Measurements from ENCODE around the gene KLHL41. TPM values are rescaled to one million over a fixed set of nuclear protein-coding genes. Genes with fewer than 3 reads are reported as not detected.
"Not testable (repeated sequence)": the region's sequence is repeated elsewhere in the genome, so short reads cannot be mapped to it uniquely, and the experiment has no call there.

The KLHL41 gene
- total RNA-seq, 1 experiment from 2014 or later = 91.1 TPM

DNA sequence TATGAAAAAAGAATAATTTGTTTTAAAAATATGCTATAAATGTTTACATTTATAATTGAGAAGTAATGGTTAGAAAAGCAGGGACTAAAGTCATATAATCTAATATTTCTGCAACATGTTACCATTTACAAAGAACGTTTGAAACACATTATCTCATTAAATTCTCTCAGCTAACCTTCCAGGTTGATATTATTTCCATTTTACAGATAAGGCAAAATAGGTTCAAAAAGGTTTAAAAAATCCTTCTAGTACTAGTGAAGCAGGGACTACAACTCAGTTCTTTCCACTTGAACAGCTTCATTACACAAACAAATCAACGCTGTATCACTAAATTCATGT lies 63.3 kb downstream of the KLHL41 start:
- DNase-seq (ENCODE audit: low read depth) = no peak

DNA sequence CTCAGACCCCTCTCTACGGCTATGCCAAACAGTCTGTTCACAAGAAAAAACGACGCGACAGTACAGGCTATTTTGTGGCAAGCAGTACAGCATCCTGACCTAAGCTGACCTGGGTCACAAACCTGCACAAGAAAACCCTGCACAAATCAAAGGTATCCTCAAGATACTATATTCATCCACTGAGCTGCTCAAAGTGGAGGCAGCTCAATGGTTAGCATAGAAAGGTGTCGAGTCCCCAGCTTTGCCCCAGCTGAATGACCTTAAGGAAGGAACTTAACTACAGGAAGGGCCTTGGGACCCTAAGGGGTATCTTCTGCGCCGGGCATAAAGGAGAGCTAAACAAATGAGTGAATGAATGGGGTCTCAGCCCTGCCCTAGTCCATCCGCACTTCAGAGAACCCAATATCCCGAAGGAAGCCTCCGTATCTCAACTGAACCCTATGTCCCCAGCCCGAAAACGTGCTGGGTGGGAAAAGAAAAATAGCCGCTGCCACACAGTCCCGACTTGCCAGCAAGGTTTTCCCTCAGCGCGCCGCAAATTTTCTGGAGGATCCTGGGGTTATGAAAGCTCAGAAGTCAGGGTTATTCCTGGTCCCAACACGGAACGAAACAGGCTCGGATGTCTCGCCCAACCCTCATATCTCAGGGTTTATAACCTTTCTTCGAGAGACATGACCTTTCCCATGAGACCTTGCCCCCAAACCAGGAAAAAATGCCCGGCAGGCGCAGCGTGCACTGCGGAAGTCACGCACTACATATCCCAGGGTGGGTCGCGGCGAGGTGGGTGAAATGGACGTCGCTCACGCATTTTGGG lies 63.9 kb downstream of the KLHL41 start, which contains the start of gene FASTKD1:
Gene FASTKD1 (minus strand): TSS at position 706 of the 814 bp plus-strand sequence. CDS start 1,836 bp downstream, outside the sequence.
- peak; percentile 91 for DNase-seq (ENCODE audit: low read depth)

GRCh38 chr2:169573974-169574299 lies 64.4 kb downstream of the KLHL41 start:
- DNase-seq (ENCODE audit: low read depth) = no peak

DNA sequence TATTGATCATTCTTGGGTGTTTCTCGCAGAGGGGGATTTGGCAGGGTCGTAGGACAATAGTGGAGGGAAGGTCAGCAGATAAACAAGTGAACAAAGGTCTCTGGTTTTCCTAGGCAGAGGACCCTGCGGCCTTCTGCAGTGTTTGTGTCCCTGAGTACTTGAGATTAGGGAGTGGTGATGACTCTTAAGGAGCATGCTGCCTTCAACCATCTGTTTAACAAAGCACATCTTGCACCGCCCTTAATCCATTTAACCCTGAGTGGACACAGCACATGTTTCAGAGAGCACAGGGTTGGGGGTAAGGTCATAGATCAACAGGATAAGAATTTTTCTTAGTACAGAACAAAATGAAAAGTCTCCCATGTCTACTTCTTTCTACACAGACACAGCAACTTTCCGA lies 65.0 kb downstream of the KLHL41 start:
- DNase-seq (ENCODE audit: low read depth) = not testable (repeated sequence)

DNA sequence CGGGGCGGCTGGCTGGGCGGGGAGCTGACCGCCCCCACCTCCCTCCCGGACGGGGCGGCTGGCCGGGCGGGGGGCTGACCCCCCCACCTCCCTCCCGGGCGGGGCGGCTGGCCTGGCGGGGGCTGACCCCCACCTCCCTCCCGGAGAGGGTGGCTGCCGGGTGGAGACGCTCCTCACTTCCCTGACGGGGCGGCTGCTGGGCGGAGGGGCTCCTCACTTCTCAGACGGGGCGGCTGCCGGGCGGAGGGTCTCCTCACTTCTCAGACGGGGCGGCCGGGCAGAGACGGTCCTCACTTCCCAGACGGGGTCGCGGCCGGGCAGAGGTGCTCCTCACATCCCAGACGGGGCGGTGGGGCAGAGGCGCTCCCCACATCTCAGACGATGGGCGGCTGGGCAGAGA lies 65.8 kb downstream of the KLHL41 start:
- not testable (repeated sequence) for DNase-seq (ENCODE audit: low read depth)

Other genes starting within 250 kb of the KLHL41 start
- gene LRP2, start 147.2 kb upstream of the KLHL41 start, total RNA-seq (2014; rRNA removed) = not detected in 2 replicates
- 6.0 and 7.2 TPM in 2 replicates for gene BBS5, start 30.2 kb upstream of the KLHL41 start, total RNA-seq (2014; rRNA removed)
- gene FASTKD1, start 64.2 kb downstream of the KLHL41 start, total RNA-seq (2014; rRNA removed) = 22.8 and 26.9 TPM in 2 replicates
- 22.8 and 26.0 TPM in 2 replicates for gene PPIG, start 74.6 kb downstream of the KLHL41 start, total RNA-seq (2014; rRNA removed)
- not detected in 2 replicates for gene CFAP210, start 184.7 kb downstream of the KLHL41 start, total RNA-seq (2014; rRNA removed)
- 2.1 TPM in 2 replicates for gene PHOSPHO2, start 184.8 kb downstream of the KLHL41 start, total RNA-seq (2014; rRNA removed)
- gene KLHL23, start 224.1 kb downstream of the KLHL41 start, total RNA-seq (2014; rRNA removed) = 3.3 and 4.6 TPM in 2 replicates